NCI-H2107 treated with DMSO at 0.1 percent for 48 hours (cell line): Measurements from ENCODE around the gene KCTD11.
"Not testable (repeated sequence)": the region's sequence is repeated elsewhere in the genome, so short reads cannot be mapped to it uniquely, and the experiment has no call there.

Source experiments
- DNase-seq: peaks from one replicate; lab custom pipeline; 2025; ENCODE audit not compliant: unreplicated experiment; lab: John Stamatoyannopoulos, UW

Gene KCTD11

GRCh38 chr17:7322520-7323194, 29.3 kb upstream of the KCTD11 start:
- no peak for DNase-seq

DNA sequence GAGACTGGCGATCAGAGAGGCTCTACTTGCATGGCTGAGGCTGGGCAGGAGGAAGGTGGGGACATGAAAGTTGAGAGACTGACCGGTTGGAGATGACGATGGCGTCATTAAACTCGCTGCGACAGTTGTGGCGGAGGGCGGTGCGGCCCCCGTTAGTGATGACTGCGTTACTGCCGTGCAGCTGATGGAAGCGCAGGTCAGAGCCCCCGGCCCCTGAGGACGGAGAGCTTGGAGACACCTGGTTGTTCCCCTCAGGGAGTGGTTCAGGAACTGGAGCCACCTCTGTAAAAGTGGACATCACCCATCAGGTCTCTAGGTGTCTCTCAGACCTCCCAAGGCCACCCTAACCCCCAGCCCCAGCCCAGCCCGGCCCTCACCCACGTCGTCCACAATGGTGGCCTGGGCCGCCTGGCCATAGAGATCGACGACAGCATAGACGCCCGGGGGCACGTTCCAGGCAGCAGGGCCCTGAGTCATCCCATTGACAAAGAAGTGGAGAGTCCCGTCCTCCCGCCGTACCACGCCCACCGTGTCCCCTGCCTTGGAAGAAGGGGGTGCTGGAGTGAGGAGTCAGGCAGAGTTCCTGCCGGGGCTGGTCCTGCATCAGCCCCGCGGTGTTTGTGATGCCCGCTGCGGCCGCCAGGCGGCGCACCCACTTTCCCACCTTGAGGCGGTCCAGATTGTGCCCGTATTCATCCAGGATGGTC, 28.1 kb upstream of the KCTD11 start:
- DNase-seq, result no peak

DNA sequence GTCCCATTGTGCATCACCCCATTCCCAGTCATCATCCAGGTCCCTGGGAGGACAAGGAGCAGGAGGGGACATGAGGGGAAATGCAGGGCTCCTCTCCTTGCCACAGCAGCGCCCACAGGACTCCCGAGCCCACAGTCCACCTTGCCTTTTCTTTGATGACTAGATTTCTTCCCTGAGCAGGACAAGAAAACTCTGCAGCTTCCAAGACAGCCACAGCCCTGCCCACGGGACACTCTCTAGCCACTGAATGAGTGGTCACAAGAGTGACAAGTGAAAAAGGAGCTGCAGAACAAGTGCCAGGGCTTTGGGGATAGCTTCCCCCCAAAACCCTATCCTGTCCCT, 27.6 kb upstream of the KCTD11 start:
- no peak for DNase-seq

DNA sequence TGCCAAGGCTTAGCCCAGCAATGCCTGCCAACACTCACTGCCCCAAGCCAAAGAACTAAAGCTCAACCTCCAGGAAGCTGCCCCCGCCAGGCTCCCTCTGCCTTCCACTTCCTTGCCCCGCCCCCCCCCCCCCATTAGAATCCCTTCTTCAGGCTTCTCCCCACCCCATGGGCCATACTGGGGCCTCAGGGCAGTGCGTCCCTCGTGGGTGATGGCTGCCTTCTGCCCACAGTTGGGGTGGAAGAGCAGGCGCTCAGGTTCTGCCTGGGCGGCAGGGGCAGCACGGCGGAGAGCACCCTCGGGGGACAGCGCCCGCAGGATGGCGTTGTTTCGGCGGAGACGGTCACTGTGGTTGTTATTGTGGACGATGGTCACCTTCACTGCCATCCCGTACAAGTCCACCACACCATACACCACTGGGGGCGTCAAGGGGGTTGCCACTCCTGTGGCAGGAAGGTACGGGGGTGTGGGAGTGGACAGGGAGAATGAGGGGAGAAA, 26.9 kb upstream of the KCTD11 start:
- DNase-seq, result no peak

- DNase-seq, result no peak
These were observed 25.8 kb upstream of the KCTD11 start for GRCh38 chr17:7326186-7326585.

DNA sequence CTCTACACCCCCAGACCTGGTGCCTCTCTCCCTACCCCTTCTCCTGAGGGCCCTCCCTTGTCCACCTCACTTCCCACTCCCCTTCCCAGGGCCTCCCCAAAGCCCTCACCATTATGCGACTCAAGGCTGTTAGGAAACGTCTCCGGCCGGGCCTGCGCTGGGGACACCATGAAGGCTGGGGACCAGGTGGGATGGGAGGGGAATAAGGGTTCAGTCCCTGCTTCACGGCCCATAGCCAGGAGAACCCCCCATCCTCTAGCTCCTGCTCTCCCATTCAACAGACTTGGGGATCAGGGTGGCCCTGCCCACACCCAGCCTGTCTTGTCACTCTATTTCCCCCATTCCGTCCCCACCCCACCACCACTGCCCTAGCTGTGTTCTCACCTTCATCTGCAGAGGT, 24.9 kb upstream of the KCTD11 start:
- DNase-seq, result no peak

- no peak for DNase-seq
These were observed 24.5 kb upstream of the KCTD11 start for GRCh38 chr17:7327501-7327900.

GRCh38 chr17:7328009-7328408, 24.0 kb upstream of the KCTD11 start:
- no peak for DNase-seq

DNA sequence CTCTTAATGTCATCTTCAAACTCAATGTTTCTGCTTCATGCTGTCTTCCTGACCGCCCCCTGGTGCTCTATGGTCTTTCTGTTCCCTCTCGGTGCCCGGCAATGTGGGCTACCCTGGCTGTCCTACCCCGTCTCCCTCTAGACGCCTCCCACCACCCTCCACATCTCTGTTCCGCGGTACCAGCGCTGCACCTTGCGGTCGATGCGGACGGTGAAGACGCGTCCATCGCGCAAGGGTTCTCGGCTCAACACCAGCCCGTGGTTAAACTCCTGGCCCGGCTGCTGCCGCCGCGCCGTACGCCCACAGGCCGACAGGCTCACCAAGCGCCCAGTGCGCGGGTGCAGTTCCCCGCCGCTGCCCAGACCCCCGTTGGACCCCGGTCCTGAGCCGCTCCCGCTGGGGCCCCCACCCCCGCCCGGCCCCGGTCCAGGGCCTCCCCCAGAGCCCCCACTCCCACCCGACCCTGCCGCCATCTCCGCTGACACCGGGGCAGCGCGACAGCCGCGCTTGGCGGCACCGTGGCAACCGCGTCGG, 23.1 kb upstream of the KCTD11 start, which contains the start of gene NEURL4:
Gene NEURL4, minus strand, starts transcription at position 496 of the 534 bp plus-strand sequence. Its CDS starts 23 bp downstream, at position 473.
- no peak for DNase-seq

DNA sequence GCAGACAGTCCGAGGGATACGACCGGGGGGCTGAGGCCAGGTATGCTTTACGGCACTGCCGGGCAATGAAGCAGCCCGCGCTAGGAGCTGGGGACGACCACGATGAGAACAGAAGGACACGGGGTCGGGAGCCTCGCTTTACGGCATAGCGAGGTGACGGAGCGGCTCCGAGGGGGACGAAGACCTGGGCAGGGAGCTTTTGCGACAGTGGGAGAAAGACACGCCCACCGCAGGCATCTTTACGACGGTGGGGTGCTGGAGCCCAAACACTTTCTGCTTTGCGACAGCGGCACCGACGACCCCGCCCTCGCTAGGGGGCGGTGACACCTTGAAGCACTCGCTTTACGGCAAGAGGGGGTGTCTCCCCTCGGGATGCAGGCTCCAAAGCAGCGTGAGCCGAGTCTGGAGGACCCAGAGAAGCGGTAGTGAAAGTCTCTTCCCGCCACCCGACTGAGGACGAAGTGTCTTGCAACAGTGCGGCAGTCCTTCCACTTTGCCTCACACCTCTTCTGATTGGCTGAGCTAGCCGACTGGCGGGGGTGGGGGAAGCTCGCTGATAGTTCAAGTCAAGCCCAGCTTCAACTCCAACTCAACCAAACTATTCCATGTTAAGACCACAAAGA, 22.5 kb upstream of the KCTD11 start:
- peak; percentile 95 for DNase-seq

GRCh38 chr17:7329997-7330637, 21.8 kb upstream of the KCTD11 start:
- peak; percentile 62 for DNase-seq

GRCh38 chr17:7330638-7331015, 21.3 kb upstream of the KCTD11 start:
- DNase-seq, result no peak

DNA sequence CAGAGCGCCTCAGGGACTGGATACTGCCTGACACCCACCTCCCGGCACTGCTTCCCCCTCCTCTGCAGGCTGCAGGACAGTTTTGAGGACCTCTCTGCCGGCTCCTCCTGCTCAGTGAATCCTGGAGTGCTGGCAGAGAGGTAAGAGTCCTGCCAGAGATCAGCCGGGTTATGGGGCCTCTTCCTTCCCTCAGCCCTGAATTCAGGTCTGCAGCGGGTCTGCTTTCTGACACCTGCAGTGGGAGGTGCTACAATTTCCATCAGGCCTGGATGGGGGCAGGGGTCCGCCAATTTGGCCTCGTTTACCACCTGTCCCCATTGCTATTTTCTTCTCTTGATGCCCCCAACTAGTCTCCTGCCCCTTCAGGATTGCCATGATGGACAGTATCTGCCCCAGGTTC, 19.9 kb upstream of the KCTD11 start:
- DNase-seq, result no peak

DNA sequence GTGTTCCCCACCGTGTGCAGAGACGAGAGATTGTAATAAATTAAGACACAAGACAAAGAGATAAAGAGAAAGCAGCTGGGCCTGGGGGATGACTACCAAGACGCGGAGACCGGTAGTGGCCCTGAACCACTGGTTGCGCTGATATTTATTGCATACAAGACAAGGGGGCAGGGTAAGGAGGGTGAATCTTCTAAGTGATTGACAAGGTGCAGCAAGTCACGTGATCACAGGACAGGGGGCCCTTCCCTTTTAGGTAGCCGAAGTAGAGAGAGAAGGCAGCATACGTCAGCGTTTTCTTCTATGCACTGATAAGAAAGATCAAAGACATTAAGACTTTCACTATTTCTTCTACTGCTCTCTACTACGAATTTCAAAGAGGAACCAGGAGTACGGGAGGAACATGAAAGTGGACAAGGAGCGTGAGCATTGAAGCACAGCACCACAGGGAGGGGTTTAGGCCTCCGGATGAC, 19.3 kb upstream of the KCTD11 start:
- not testable (repeated sequence) for DNase-seq

- DNase-seq, result no peak
These were observed 16.9 kb upstream of the KCTD11 start for GRCh38 chr17:7334938-7335538.

- not testable (repeated sequence) for DNase-seq
These were observed 16.2 kb upstream of the KCTD11 start for GRCh38 chr17:7335765-7336164.

DNA sequence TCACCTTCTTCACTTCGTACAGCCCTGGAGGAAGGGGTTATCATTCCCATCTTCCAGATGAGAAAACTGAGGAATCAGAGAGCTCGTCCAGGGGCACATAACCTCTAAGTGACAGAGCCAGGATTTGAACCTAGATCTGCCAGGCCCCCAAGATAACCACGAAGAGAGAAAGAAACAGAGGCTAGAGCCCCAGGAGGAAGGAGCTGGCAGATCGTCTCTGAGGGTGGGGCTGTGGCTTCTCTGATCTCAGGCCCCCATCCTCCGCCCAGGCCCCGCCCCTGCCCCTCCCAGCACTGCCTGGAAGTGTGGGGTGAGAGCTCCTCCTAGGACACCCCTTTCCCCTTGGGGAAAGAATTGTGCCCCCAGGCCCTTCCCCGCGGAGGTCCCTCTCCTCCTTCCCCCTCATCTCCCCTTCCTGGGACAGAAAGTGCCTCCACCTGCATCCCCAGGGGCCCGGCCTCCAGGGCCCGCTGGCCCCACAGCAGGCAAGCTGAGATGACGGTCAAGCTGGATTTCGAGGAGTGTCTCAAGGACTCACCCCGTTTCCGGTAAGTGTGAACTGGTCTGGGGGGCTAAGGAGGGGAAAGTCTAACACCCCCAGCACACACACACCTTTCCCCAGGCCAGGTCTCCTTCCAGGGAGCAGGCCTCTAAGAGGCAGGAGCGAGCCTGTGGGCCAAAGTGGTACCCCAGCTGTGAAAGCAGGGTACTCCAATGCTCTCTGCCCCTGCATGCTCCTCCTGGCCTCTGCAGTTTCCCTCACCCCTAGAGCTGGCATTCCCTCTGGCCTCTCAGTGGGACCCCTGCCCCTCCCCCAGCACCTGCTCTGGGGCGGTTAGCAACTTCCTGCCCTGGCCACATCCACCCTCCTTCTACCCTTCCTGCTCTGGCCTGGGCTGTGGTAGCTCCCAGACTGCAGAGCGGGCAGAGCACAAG, 15.5 kb upstream of the KCTD11 start, which contains the start of gene ACAP1:
Gene ACAP1, plus strand, starts transcription at position 290 of the 936 bp plus-strand sequence. Its CDS starts 206 bp downstream, at position 496.
- no peak for DNase-seq

DNA sequence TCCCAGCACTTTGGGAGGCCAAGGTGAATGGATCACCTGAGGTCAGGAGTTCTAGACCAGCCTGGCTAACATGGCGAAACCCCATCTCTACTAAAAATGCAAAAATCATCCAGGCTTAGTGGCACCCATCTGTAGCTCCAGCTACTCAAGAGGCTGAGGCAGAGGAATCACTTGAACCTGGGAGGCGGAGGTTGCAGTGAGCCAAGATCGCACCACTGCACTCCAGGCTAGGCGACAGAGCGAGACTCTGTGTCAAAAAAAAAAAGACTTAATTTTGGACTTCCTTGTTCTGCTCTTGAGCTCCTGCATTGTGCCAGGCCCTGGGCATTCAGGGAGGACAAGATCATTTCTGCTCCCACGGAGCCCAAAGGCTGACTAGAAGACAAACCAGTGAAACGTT, 14.4 kb upstream of the KCTD11 start:
- DNase-seq, result not testable (repeated sequence)

DNA sequence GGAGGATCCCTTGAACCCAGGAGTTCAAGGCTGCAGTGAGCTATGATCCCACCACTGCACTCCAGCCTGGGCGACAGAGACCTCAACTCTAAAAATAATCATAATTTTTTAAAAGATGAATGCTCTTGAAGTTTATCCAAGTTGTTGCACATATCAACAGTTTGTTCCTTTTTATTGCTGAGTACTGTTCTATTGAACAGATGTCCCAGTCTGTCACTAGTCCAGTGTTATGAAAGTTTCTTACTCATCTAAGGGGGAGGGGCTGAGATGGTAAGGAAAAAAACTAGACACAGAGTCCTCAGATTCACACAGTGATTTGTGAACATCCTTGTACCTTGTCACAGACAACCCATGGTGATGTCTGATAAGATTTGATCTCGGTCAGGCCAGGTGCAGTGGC, 11.8 kb upstream of the KCTD11 start:
- DNase-seq, result no peak

DNA sequence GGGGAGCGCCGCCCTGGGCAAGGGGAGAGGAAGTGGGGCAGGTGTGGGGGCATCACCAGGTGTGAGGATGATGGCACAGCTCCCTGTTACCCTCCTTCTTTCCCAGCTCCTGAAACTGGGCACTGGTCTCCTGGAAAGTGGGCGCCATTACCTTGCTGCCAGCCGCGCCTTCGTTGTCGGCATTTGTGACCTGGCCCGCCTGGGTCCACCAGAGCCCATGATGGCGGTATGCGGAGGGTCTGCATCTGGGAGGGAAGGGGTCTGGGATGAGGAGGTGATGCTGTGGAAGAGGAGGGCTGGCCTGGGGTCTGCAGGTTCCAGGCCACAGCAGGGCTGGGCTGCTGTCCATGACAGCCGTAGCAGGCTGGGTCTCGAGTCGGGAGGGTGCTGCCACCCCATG, 10.1 kb upstream of the KCTD11 start:
- no peak for DNase-seq
